Naive thymus-derived CD8-positive, alpha-beta T cell (primary cell): Measurements from ENCODE around the gene SIGLEC7. TPM values are rescaled to one million over a fixed set of nuclear protein-coding genes. Genes with fewer than 3 reads are reported as not detected.

Experiments
- ATAC-seq, 2 donors: fragments of 150-1000 bp; cut with Tn5 transposase in 1 of 2; sonication (Bioruptor Pico), chemical (Tn5 transposase) in 1 of 2; 1 replicate in 1 of 2; 2 replicates in 1 of 2; pipeline ENCODE4 v1.10.0; 2021; ENCODE audit warnings: mild to moderate bottlenecking in 2 of 2, moderate library complexity in 2 of 2
- POLR2A ChIA-PET: fragments of 350-600 bp; sonication (Branson Sonifier 250); formaldehyde crosslinking; loops from one replicate; lab custom pipeline; 2021; ENCODE audit warnings: antibody characterized with exemption; lab: Charles Lee
- DNase-seq, 10 donors: peaks; one replicate each; pipeline versions ENCODE4 v3.0.0 to v3.0.0-alpha.2; 2020 to 2022
- H3K27ac Mint-ChIP-seq, 10 donors: one replicate each; pipeline ENCODE4 v1.8.0; 2020 to 2022; ENCODE audit warnings: mild to moderate bottlenecking in 10 of 10, mixed read lengths in 10 of 10, moderate library complexity in 4 of 10, inconsistent platforms in 1 of 10
- H3K27me3 Mint-ChIP-seq, 5 donors: one replicate each; pipeline ENCODE4 v1.8.0; 2021 to 2022; ENCODE audit warnings: mixed read lengths in 5 of 5
- H3K36me3 Mint-ChIP-seq, 3 donors: one replicate each; pipeline ENCODE4 v1.8.0; 2020 to 2022; ENCODE audit warnings: mixed read lengths in 3 of 3, mild to moderate bottlenecking in 2 of 3, inconsistent platforms in 1 of 3
- H3K4me1 Mint-ChIP-seq, 4 donors: one replicate each; pipeline ENCODE4 v1.8.0; 2021 to 2022; ENCODE audit warnings: mixed read lengths in 4 of 4
- H3K4me3 Mint-ChIP-seq, 10 donors: one replicate each; pipeline ENCODE4 v1.8.0; 2020 to 2022; ENCODE audit warnings: mild to moderate bottlenecking in 10 of 10, mixed read lengths in 10 of 10, moderate library complexity in 6 of 10, inconsistent platforms in 1 of 10
- H3K9me3 Mint-ChIP-seq, 9 donors: one replicate each; pipeline ENCODE4 v1.8.0; 2020 to 2022; ENCODE audit warnings: mixed read lengths in 9 of 9, mild to moderate bottlenecking in 3 of 9, inconsistent platforms in 1 of 9, moderate library complexity in 1 of 9
- polyA plus RNA-seq, 3 donors: library from polyadenylated mRNA; unstranded; fragments of 300-500 nt; fragmentation: Illumina TruSeq; gene quantifications; one replicate each; pipeline ENCODE4 v1.2.3, GENCODE V29; 2021
- total RNA-seq, 8 experiments: library from RNA in 2 of 8; stranded (reverse) in 2 of 8; gene quantifications; one replicate each; pipeline ENCODE4 v1.2.3 and lab custom pipeline; 2021 to 2026

Gene SIGLEC7
- total and polyA plus RNA-seq, 5 experiments from 2014 or later = 0.68 TPM; not detected in 4

- ATAC-seq = no peak
Observed at GRCh38 chr19:51120160-51120559, 21.9 kb upstream of the SIGLEC7 start.

DNA sequence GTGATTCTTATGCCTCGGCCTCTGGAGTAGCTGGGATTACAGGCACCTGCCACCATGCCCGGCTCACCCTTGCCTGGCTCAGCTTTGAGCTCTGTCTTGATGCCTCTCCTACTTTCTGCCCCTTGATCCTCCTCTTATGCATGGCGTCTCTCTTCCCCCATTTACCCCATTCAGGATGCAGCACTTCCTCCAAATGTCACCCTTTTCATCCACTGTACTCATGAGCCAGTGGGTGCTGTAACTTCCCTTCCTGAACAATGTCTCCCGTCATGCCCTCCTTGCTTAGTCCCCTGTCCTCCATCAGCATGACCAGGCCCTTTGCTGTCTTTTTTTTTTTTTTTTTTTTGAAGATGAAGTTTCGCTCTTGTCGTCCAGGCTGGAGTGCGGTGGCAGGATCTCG is 20.8 kb upstream of the SIGLEC7 start:
- ATAC-seq (no peak), DNase-seq (no peak)
- peak overlapping the region in 8 of 10 donors; percentile 6 to 78 (median 49) for H3K4me3 Mint-ChIP-seq
- peaks cover 0 to 2% (median 0%) of the 10 kb centered on the region in 3 donors for H3K36me3 Mint-ChIP-seq
- POLR2A ChIA-PET = interaction anchor here (1.2 to 3.3 kb wide), 2 partner anchors 9 to 10 kb away, joined by 3 to 19 read pairs; no protein-coding TSS in a partner anchor
- H3K9me3 Mint-ChIP-seq = peaks cover 0 to 2% (median 0%) of the 10 kb centered on the region in 9 donors
- peaks cover 40 to 84% (median 75%) of the 10 kb centered on the region in 4 donors for H3K4me1 Mint-ChIP-seq
- H3K27ac Mint-ChIP-seq = peak overlapping the region; percentile 67 to 97 (median 86)
- H3K27me3 Mint-ChIP-seq = no peaks in the 10 kb centered on the region

More at GRCh38 chr19:51120160-51120559, 21.9 kb upstream of the SIGLEC7 start:
- Mint-ChIP-seq H3K4me3 (peak overlapping the region in 2 of 10 donors; percentile 15 to 53), H3K4me1 (peaks cover 41 to 84% (median 75%) of the 10 kb centered on the region in 4 donors), H3K27me3 (no peaks in the 10 kb centered on the region), H3K27ac (peak overlapping the region; percentile 40 to 86 (median 62)), H3K36me3 (peaks cover 0 to 2% (median 0%) of the 10 kb centered on the region in 3 donors), H3K9me3 (peaks cover 0 to 2% (median 0%) of the 10 kb centered on the region in 9 donors)
- no peak for DNase-seq
- POLR2A ChIA-PET = interaction anchor here (1.2 to 1.3 kb wide), 2 partner anchors 8 to 12 kb away, joined by 3 to 5 read pairs; no protein-coding TSS in a partner anchor

GRCh38 chr19:51122112-51122981 is 19.8 kb upstream of the SIGLEC7 start:
- Mint-ChIP-seq H3K4me1 (peaks cover 48 to 84% (median 77%) of the 10 kb centered on the region in 4 donors), H3K36me3 (peaks cover 0 to 2% (median 0%) of the 10 kb centered on the region in 3 donors), H3K4me3 (peak overlapping the region; percentile 39 to 81 (median 68)), H3K27ac (peak overlapping the region; percentile 83 to 97 (median 92)), H3K9me3 (peaks cover 0 to 2% (median 0%) of the 10 kb centered on the region in 9 donors), H3K27me3 (no peaks in the 10 kb centered on the region)
- POLR2A ChIA-PET = interaction anchor here (0.6 to 3.3 kb wide), 4 partner anchors 8 to 14 kb away, joined by 3 to 19 read pairs (median 8); partner anchors contain the start of gene CTU1
- peak in 1 of 2 donors; percentile 4 for ATAC-seq
- no peak for DNase-seq

DNA sequence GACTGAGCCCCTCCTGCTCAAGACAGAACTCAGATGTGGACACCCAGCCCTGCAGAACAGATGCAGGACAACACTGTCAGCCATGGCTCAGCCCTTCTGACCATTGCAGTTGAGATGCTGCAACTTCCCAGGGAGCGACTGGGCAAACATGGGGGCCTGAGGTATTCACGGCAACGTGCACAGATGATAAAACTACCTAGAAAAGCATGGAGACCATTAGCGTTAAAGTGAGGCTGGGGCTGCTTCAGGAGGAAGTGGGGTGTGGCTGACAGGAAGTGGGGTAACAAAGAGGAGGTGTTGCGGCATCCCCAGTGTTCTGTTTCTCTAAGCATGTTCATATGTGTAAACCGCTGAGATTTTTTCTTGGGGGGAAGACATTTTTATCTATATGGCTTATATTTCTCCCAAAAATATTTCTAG is 18.7 kb upstream of the SIGLEC7 start:
- peak; percentile 92 to 98 for ATAC-seq
- POLR2A ChIA-PET = interaction anchor here (0.6 to 3.3 kb wide), 5 partner anchors 8 to 244 kb away, joined by 3 to 19 read pairs (median 3); no protein-coding TSS in a partner anchor
- Mint-ChIP-seq H3K27ac (peak overlapping the region; percentile 83 to 97 (median 94)), H3K9me3 (peaks cover 0 to 2% (median 0%) of the 10 kb centered on the region in 9 donors), H3K27me3 (no peaks in the 10 kb centered on the region), H3K36me3 (peaks cover 0 to 2% (median 0%) of the 10 kb centered on the region in 3 donors), H3K4me3 (peak overlapping the region; percentile 53 to 89 (median 81)), H3K4me1 (peaks cover 54 to 92% (median 85%) of the 10 kb centered on the region in 4 donors)
- peak in 8 of 10 donors; percentile 22 to 81 (median 62) for DNase-seq

GRCh38 chr19:51123802-51124201 is 18.3 kb upstream of the SIGLEC7 start:
- DNase-seq = no peak
- H3K27me3 Mint-ChIP-seq = no peaks in the 10 kb centered on the region
- ATAC-seq = peak in 1 of 2 donors; percentile 19
- H3K36me3 Mint-ChIP-seq = peaks cover 0 to 2% (median 0%) of the 10 kb centered on the region in 3 donors
- H3K4me1 Mint-ChIP-seq = peaks cover 58 to 94% (median 88%) of the 10 kb centered on the region in 4 donors
- H3K27ac Mint-ChIP-seq = peak overlapping the region; percentile 83 to 97 (median 94)
- H3K9me3 Mint-ChIP-seq = peaks cover 0 to 2% (median 0%) of the 10 kb centered on the region in 9 donors
- POLR2A ChIA-PET = interaction anchor here (1.1 to 3.3 kb wide), 4 partner anchors 8 to 244 kb away, joined by 3 to 19 read pairs (median 8); no protein-coding TSS in a partner anchor
- H3K4me3 Mint-ChIP-seq = peak overlapping the region; percentile 53 to 89 (median 81)

- H3K36me3 Mint-ChIP-seq = peaks cover 0 to 2% (median 0%) of the 10 kb centered on the region in 3 donors
- peaks cover 54 to 94% (median 88%) of the 10 kb centered on the region in 4 donors for H3K4me1 Mint-ChIP-seq
- no peaks in the 10 kb centered on the region for H3K27me3 Mint-ChIP-seq
- peak overlapping the region; percentile 53 to 89 (median 81) for H3K4me3 Mint-ChIP-seq
- DNase-seq (no peak), ATAC-seq (no peak)
- peak overlapping the region; percentile 83 to 97 (median 94) for H3K27ac Mint-ChIP-seq
- H3K9me3 Mint-ChIP-seq = peaks cover 0 to 2% (median 0%) of the 10 kb centered on the region in 9 donors
- POLR2A ChIA-PET = interaction anchor here (1.1 to 3.3 kb wide), 4 partner anchors 7 to 243 kb away, joined by 3 to 19 read pairs (median 8); no protein-coding TSS in a partner anchor
Observed at GRCh38 chr19:51124216-51124615, 17.9 kb upstream of the SIGLEC7 start.

- POLR2A ChIA-PET = interaction anchor here (1.2 to 3.3 kb wide), 3 partner anchors 7 to 34 kb away, joined by 5 to 19 read pairs (median 12); no protein-coding TSS in a partner anchor
- Mint-ChIP-seq H3K4me1 (peaks cover 53 to 94% (median 87%) of the 10 kb centered on the region in 4 donors), H3K36me3 (peaks cover 0 to 2% (median 0%) of the 10 kb centered on the region in 3 donors), H3K4me3 (peak within 1 kb of the TSS; percentile 53 to 89 (median 81)), H3K27me3 (no peaks in the 10 kb centered on the region), H3K27ac (peak within 1 kb of the TSS; percentile 92 to 97 (median 94)), H3K9me3 (peaks cover 0 to 2% (median 0%) of the 10 kb centered on the region in 9 donors)
- DNase-seq (no peak), ATAC-seq (no peak)
Observed at GRCh38 chr19:51124729-51125128, 17.4 kb upstream of the SIGLEC7 start, which contains the start of gene SIGLEC9. Gene SIGLEC9 (plus strand): TSS chr19:51124906. CDS start chr19:51124975, 69 bp downstream.

DNA sequence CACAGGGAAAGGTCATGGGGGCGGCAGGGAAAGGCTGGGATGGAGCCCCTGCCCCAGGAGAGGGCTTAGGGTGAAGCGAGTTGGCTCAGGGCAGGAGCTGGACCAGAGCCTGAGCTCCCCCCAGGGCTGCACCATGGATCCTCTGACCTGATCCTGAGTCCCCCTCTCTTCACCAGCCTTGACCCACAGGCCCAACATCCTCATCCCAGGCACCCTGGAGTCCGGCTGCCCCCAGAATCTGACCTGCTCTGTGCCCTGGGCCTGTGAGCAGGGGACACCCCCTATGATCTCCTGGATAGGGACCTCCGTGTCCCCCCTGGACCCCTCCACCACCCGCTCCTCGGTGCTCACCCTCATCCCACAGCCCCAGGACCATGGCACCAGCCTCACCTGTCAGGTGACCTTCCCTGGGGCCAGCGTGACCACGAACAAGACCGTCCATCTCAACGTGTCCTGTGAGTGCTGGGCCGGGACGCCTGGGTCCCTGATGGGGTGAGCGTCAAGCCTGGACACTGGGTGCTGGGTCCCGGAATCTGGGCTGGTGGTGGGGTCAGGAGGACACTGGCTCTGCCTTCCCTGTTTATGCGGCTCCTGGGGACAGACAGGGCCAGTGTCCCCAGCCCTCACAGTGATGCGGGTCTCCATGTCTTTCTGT is 16.6 kb upstream of the SIGLEC7 start:
- Mint-ChIP-seq H3K36me3 (peaks cover 0 to 2% (median 0%) of the 10 kb centered on the region in 3 donors), H3K9me3 (peaks cover 0 to 2% (median 0%) of the 10 kb centered on the region in 9 donors), H3K4me1 (peaks cover 54 to 94% (median 87%) of the 10 kb centered on the region in 4 donors), H3K4me3 (peak overlapping the region in 8 of 10 donors; percentile 24 to 81 (median 64)), H3K27ac (peak overlapping the region; percentile 92 to 97 (median 94)), H3K27me3 (no peaks in the 10 kb centered on the region)
- DNase-seq (no peak), ATAC-seq (no peak)
- POLR2A ChIA-PET = interaction anchor here (0.8 kb wide), 1 partner anchor 16 kb away, joined by 5 read pairs; no protein-coding TSS in a partner anchor

DNA sequence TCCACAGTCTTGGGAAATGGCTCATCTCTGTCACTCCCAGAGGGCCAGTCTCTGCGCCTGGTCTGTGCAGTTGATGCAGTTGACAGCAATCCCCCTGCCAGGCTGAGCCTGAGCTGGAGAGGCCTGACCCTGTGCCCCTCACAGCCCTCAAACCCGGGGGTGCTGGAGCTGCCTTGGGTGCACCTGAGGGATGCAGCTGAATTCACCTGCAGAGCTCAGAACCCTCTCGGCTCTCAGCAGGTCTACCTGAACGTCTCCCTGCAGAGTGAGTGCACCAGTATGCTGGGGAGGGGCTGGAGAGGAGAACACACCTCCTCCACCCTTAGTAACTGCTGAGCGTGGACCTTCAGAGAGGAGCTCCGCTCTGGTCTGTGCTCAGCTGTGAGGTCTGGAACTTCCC is 15.1 kb upstream of the SIGLEC7 start:
- peak overlapping the region in 8 of 10 donors; percentile 19 to 77 (median 58) for H3K4me3 Mint-ChIP-seq

GRCh38 chr19:51127755-51128154 is 14.3 kb upstream of the SIGLEC7 start:
- no peaks in the 10 kb centered on the region for H3K9me3 Mint-ChIP-seq
- H3K36me3 Mint-ChIP-seq = no peaks in the 10 kb centered on the region
- peak overlapping the region in 9 of 10 donors; percentile 50 to 77 (median 72) for H3K4me3 Mint-ChIP-seq
- POLR2A ChIA-PET = interaction anchor here (1.0 to 1.2 kb wide), 4 partner anchors 8 to 19 kb away, joined by 3 to 4 read pairs (median 3); no protein-coding TSS in a partner anchor
- no peak for ATAC-seq
- H3K27ac Mint-ChIP-seq = peak overlapping the region; percentile 91 to 97 (median 94)
- H3K27me3 Mint-ChIP-seq = no peaks in the 10 kb centered on the region
- DNase-seq = no peak
- H3K4me1 Mint-ChIP-seq = peaks cover 54 to 97% (median 89%) of the 10 kb centered on the region in 4 donors

More for the DNA sequence above, 15.1 kb upstream of the SIGLEC7 start:
- Mint-ChIP-seq H3K36me3 (no peaks in the 10 kb centered on the region), H3K9me3 (peaks cover 0 to 1% (median 0%) of the 10 kb centered on the region in 9 donors), H3K4me1 (peaks cover 53 to 98% (median 89%) of the 10 kb centered on the region in 4 donors), H3K27ac (peak overlapping the region; percentile 88 to 97 (median 94)), H3K27me3 (no peaks in the 10 kb centered on the region)
- DNase-seq = peak in 1 of 10 donors; percentile 12
- POLR2A ChIA-PET = interaction anchor here (1.0 to 1.2 kb wide), 4 partner anchors 9 to 19 kb away, joined by 3 to 4 read pairs (median 3); no protein-coding TSS in a partner anchor
- ATAC-seq = no peak

DNA sequence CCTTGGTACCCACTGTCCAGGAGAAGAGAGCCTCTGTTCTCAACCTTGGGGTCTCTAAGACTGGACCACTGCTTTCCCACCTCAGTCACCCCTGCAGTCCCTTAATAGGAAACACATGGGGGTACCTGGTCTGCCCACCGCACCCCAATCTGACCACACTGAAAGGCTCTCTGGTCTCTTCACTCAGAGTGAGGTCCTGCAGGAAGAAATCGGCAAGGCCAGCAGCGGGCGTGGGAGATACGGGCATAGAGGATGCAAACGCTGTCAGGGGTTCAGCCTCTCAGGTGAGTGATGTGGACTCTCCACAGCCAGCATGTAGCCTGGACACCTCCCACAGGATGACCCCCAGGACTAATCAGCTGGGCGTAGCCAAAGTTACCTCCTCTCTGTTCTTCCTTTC is 13.9 kb upstream of the SIGLEC7 start:
- Mint-ChIP-seq H3K4me3 (peak overlapping the region; percentile 13 to 77 (median 70)), H3K9me3 (no peaks in the 10 kb centered on the region)

More for the DNA sequence above, 13.9 kb upstream of the SIGLEC7 start:
- H3K27ac Mint-ChIP-seq = peak overlapping the region; percentile 91 to 97 (median 94)
- ATAC-seq (no peak), DNase-seq (no peak)
- POLR2A ChIA-PET = interaction anchor here (0.6 to 1.1 kb wide), 2 partner anchors 16 to 18 kb away, joined by 3 read pairs; no protein-coding TSS in a partner anchor
- H3K36me3 Mint-ChIP-seq = no peaks in the 10 kb centered on the region
- no peaks in the 10 kb centered on the region for H3K27me3 Mint-ChIP-seq
- H3K4me1 Mint-ChIP-seq = peaks cover 51 to 93% (median 86%) of the 10 kb centered on the region in 4 donors
